Hindlimb muscle (tissue), 1 donor: Measurements from ENCODE around the gene COL28A1. TPM values are rescaled to one million over a fixed set of nuclear protein-coding genes. Genes with fewer than 3 reads are reported as not detected.

Experiments used
- DNase-seq: peaks from one replicate; pipeline ENCODE4 v3.0.0-alpha.2; 2013
- polyA plus RNA-seq: library from polyadenylated mRNA; unstranded; fragments of 120-200 nt; gene quantifications from one replicate; pipeline ENCODE4 v1.2.1, GENCODE V29; 2013; ENCODE audit not compliant: insufficient read length

The COL28A1 gene
- 1.1 TPM for polyA plus RNA-seq

DNA sequence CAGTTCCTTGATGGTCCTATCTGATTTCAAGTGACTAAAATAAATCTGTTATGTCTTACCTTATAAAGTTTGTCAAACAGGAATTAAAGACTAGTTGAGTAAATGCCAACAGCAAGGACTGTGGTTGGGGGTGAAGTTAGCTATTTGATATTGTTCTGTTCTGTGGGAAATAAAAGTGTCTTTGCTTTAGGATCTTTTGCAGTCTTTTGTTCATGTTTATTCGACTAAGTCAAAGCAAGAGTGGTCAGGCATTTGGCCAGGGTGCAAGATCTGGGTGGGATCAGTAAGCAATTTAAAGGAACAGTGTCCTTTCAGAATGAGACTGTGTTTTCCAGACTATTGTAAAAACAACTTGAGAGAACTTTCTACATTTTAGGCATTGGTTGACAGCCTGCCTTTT, at the start of gene COL28A1:
Gene COL28A1, minus strand, starts transcription at position 183 of the 400 bp plus-strand sequence. CDS start 2,998 bp downstream, outside the sequence.
- DNase-seq = no peak

DNA sequence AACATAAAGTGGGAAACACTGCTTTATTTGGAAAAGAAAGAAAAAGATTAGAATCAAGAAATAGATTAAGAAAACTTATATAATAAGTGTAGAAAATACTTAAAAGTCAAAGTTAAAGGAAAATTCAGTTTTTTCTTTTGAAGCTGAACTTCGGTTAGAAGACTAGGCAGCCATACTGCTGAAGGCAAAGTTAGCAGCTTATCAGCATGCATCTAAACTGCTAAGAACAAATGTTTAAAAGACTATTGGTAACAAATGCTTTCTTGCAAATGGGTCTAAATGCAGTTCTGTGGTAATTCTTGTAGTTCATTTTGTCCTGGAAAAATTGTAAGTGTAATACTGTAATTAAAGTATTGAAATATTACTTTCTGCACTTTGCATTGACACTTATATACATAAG, 49.0 kb upstream of the COL28A1 start:
- DNase-seq = no peak

DNA sequence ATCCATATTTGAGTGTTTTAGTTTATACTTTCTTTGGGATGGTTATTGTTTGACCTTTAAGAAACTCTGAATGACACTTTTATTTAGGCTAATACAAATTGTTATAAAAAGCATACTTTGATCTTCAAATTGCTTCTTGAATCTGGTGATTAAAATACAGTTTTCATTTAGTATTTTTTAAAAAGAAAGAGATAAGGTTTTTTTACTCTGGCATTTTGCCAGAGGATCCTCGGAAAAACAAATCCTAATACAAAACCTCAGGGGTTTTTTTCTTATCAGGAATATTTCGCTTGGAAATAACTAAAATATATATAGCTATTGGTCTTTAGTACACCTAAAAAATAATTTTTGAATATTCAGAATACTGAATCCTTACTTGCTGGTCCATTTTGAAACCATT, 48.1 kb upstream of the COL28A1 start:
- DNase-seq = no peak

DNA sequence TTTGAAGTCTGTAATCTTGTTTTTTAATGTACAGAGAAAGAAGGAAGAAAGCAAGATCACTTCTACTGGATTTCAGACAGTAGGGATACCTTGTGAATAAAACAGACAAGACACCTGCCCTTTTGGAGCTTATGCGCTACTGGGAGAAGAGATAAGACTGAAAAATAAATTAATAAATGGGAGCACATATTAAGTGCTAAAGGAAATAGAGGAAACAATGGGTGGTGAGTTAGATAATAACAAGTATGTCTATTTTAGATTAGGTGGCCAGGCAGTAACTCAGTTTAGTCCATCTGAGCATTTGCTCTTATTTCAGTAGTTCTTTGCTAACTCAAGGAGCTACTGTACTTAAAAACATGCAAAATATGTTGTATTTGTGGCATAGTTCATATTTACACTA, 46.9 kb upstream of the COL28A1 start:
- no peak for DNase-seq

DNA sequence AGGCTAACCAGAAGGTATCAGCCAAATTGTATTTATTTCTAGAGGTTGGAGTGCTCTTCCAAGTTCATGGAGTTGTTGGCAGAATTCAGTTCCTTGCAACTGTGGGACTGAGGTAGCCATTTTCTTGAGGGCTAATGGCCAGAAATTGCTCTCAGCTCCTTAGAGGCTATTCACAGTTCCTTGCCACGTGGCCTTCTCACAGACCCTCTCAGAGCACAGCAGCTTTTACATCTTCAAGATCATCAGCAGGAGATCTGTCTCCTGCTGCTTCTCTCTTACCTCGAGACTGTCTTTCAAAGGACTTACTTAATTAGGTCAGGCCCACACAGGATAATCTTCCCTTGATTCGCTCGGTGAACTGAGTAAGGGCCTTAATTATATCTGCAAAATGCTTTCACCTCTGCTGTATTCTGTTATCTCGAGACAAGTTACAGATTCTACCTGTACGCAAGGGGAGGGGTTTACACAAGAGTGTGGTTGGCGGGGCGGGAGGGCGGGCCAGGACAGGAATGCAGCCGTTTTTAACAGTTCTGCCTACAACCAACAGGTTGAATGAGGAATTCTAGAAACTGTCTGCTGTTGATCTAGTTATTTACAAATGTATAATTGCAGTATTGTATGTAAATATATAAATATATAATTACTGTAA, 46.0 kb upstream of the COL28A1 start:
- DNase-seq = no peak

DNA sequence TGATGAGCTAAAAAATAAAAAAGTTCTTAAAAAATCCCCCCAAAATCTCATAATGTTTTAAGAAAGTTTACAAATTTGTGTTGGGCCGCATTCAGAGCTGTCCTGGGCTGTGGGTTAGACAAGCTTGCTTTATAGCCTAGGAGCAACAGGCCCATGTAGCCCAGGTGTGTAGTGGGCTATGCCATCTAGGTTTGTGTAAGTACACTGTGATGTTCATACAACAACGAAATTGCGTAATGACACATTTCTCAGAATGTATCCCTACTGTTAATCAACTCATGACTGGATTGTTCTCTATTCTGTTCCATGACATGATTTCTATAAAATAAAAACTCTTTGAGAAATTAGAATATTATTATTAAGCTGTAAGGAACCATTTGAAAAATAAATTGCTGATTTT, 44.0 kb upstream of the COL28A1 start:
- no peak for DNase-seq

DNA sequence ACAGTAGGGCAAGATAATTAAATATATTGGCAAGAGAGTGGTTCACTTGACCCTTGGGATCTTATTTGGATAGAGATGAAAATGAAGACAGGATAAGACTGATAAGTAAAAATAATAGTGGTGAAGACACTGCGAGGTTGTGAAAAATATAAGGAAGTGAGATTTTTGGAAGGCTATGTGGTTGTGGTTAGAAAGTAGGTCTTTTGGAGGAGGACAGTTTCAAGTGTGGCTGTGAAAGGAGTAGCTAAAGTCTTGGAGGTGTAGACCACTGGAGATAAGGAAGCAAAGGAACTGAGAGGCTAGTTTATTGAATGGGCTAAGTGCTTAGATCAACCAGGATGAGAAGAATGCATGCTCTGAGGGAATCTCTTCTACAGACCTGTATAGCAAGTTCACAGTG, 42.2 kb upstream of the COL28A1 start:
- no peak for DNase-seq

DNA sequence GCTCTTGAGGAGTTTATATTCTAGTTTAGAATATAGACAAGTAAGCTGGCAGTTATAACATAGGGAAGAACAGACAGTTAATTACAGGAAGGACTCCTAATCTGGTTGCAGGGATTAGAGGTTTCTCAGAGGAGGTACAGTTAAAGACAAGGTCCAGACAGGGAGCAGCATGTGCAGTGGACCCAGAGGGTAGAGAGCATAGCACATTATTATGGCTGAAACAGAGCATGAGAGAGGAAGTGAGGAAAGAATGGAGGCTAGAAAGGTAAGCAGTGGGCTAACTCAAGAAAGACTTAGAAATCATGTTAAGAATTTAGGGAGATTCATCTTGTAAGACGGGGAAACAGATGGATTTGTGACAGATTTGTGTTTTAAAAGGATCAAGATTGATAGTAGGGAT, 40.7 kb upstream of the COL28A1 start:
- no peak for DNase-seq

DNA sequence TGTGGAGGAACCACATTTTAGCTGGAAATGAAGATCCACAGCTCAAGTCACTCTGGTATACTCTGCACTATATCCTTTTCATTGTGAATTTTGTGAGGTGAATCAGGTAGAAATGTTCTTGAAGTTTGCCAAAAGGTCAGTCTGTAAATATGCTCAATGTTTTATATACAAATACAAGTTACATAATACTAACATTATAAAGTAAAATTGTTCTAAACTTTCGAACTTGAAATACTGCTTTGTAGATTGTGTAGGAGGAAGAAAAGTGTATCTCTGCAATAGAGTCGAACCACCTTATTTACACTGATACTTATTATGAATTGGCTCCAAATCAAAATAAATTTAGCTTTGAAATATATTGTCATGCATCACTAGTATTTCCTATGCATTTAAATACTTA, 38.0 kb upstream of the COL28A1 start:
- DNase-seq = no peak

DNA sequence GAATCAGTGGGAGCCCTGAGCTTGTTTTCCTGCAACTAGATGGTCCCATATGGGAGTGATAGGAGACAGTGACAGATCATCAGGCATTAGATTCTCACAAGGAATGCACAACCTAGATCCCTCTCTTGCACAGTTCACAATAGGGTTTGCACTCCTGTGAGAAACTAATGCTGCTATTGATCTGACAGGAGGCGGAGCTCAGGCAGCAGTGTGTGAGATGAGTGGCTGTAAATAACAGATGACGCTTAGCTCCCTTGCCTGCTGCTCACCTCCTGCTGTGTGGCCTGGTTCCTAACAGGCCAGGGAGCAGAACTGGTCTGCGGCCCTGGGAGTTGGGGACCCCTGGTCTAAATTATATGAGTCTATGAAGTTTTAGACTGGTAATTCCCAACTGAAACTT, 34.9 kb upstream of the COL28A1 start:
- no peak for DNase-seq

DNA sequence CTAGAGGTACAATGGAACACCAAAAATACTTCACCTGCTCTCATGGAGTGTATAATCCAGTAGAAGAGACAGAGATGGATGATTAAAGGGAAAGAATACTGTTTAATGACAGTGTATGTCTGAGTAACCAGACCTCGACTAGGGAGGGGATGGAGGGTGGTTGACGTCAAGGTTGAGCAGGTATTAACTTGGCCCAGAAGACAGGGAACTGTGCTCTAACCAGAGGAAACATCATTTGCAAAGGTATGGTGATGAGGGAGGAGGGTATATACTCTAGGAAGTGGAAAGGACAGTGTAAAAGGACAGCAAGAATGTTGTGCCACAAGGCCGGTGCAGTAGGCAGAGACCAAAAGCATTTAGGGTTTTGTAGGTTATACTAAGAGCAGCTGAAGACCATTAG, 33.9 kb upstream of the COL28A1 start:
- DNase-seq = no peak

DNA sequence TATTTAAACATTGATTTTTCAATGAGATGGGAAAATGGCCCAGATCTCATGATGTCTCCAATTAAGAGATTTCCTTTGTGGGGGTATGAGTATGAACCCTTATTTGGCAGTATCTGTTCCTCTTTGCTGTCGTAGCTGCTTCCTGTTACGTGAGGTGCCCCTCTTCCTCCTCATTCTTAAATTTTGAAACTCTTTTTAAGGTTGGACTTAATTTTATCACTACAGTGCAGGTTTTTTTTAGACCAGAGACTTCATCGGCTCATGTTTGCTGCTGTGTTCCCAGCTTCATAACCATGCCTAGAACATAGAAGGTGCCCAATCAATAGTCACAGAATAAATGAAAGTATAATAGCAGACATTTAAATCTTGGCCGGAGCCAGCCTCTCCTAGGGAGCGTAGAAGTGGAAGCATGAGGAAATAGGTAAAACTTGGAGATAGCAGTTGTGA, 33.4 kb upstream of the COL28A1 start:
- no peak for DNase-seq

DNA sequence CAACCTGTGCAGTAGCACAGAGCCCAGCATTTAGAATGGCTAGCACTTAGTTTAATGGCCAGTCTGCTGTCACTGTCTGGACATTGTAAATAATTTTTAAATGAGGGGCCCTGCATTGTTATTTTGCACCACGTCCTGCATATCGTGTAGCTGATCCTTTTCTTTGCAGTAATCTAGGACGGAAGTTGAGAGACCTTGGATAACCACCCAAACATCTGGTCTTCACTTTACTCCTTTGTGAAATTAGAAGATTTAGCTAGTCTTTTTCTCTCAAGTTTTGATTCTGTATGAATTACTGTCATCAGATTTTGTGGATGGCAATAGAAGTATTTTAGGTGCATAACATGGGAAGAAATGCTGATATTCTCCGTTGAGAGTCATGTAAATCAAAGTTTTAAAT, 32.9 kb upstream of the COL28A1 start:
- DNase-seq = no peak

DNA sequence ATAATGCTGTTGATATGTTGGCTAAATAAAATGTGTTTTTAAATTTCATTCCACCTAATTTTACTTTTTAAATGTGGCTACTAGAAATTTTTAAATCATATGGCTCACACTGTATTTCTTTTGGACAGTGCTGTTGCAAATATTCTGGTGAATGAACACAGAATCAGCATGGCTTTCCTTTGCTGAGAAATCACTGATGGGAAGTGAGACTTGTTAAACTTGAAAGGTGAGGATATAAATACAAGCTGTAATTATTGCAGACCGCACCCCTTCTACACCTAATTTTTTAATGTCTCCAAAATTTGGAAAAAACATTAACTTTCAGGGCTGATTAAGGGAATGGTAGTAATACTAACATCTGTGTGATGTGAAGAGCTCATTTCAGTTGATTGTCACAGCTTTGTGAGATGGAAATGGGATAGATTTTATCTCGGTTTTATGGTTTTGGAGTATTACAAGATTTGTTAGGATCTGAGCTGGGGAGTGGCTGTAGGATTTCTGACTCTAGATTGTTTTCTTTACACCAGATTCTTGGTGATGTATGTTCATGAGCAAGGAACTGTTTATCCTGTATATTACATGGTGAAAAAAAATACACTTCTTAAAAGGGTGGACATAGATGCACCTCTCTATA, 32.3 kb upstream of the COL28A1 start:
- DNase-seq = no peak

DNA sequence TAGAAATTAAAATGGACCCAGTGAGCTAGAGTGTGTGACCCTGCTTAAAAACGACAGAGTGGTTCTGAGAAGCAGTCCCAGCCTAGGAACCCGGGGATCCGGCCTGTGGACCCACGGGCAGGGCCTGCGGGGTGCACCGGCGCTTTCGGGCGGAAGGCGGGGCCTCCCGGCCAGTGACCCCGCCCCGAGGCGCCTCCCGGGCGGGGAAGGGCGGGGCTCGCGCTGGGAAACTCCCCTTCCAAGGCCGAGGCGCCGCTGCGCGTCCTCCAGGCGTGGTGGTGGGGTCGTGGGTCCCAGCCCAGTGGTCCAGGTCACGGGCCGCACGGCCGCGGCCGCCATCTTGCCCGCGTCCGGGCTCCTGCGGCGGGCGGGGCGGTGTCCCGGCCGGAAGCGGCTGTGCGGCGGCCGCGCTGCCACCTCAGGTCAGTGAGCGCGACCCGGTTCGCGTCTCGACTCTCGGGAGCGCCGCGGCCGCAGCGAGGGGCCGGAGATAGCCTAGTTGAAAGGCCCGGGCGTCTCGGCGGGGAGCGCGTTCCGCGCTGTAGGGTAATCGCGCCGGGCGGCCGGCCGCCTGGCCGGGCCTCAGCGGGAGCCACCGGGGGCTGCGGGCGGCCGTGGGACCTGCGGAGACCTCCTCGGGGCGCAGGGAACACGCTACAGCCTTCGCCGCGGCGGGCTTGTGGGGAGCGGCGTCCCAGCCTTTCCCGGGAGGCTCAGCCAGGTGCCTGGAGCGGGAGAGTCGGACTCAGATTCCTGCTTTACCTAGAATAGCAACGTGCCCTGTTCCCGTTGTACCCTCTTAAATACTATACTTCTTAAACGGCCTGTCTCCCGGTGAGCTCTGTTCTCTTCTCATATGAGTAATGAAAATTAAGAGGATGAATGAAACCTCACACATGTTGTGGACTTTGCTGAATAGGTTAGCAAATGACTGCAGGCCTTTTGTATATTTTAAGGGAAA, 31.3 kb upstream of the COL28A1 start, which contains the start of gene MIOS:
Gene MIOS, plus strand, starts transcription at position 234 of the 961 bp plus-strand sequence. CDS start 5,592 bp downstream, outside the sequence.
- peak; percentile 90 for DNase-seq

DNA sequence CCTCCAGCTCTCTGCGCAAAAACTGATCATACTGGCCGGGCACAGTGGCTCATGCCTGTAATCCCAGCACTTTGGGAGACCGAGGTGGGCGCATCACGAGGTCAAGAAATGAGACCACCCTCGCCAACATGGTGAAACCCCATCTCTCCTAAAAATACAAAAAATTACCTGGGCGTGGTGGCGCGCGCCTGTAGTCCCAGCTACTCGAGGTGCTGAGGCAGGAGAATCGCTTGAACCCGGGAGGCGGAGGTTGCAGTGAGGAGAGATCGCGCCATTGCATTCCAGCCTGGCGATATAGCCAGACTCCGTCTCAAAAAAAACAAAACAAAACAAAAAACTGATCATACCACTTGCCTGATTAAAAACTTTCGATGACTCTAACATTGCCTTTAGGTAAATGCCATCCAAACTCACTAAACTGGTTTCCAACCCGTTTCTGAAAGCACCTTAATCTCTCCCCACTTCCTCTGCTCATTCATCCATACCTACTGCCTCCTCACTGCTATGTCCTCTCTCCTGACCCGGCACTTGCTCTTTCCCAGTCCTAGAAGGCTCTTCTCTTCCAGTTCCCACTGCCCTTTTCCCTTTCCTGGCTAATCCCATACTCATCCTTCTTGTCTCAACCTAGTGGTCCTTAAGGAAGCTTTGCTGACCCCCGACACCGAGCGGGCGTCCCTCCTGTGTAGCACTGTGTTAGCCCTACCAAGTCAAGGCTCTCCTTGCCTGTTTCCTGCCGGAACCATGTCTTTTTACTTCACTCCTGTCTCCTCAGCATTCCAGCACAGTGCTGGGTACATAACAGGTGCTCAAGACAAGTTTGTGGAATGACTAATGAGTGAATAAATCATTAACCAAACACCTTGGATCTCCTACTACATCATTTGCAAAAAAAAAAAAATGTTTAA, 30.3 kb upstream of the COL28A1 start:
- no peak for DNase-seq

DNA sequence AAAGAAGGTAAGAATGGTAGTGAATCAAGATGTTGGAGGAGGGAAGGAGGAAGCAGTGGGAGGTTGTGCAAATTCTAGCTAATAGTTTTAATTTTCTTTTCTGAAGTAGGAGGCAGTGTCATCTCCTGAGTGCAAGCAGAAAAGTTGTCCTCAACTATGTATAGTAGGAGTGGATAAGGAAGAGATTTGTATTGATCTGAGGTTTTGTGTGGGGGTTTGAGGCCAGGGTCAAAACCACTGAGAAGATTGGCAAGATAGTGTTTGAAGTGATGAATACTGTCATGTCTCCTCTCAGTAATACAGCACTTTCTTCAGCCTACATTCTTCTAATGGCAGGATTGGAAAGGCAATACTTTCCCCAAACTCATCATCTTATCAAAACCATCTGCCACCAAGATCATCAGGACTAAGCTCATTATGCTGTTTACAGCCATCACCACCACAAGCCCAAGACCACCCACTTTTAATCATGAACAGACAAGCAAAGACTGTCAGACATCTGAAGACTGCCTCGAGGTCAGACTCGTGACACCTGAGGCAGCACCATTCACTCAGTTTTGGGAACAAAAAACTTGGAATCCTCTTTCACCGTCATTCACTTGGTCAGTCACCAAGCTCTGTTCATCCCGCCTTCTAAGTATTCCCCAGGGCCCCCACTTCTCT, 29.5 kb upstream of the COL28A1 start:
- DNase-seq = no peak

DNA sequence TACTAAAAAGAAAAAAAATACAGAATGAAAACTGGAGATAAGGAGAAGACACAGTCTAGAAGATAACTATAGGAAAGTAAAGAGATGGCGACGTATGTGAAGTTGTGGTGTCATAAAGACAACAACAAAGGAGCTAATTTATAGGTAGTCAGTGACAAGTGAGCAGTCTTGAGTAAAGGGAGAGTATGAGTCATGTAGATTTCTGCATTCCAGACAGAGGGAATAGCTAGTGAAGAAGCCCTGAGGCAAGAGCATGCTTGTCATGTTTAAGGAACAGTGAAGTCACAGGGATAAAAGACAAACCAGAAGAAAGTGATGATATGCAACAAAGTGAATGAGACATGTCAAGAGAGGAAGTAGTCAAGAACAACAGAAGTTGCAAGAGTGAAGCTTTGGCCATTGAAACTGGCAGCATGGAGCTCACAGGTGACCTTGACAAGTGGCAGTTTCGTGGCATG, 28.7 kb upstream of the COL28A1 start:
- DNase-seq = no peak

DNA sequence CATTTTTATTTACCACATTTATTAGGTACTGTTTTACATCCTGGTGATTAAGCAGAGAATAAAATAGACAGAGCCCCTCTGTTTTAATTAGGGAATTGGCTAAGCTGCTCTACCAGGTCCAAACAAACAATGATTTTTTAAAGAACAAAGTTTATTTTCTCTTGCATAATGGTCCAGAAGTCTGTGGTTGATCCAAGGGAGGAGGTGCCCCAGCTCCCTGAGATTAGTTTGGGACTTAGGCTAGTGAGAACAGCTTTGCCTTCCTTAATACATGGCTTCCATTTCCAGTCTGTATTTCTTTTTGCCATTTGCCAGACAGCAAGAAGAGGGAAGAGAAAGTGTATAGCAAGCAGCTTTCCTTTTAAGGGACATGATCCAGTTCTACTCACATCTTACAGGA, 28.1 kb upstream of the COL28A1 start:
- DNase-seq = no peak

DNA sequence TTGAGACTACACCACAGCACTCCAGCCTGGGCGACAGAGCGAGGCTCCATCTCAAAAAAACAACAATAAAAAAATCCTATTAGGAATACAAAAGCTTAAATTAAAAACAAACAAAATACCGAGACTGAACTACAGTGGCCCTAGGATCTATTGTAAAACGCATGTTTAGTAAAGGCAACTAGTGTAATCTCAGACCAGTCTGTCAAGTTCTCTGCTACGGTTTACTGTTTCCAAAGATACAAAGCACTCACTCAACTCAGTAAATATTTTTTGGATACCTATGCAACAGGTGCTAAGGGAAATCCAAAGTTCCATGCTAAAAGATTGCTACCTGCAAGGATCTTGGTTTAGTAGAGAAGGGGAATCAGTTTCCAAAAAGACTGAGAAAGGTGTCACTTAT, 27.6 kb upstream of the COL28A1 start:
- no peak for DNase-seq

DNA sequence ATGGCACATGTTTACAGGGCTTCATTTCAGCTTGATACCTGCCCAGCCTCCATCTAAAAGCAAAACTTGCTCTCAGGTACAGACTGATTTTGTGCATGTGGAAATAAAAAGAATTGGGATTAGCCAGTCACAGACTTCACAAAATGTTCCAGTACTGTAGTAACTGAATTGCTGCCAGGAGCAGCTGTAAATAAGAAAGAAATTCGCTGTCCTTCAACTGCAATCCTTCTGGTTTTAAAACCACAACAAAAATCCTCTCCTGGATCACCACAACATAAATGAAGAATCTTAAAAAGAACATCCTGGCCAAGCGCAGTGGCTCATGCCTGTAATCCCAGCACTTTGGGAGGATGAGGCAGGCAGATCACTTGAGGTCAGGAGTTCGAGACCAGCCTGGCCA, 27.1 kb upstream of the COL28A1 start:
- DNase-seq = no peak
